IMR-90 (cell line): ENCODE data around the gene NR5A2. TPM values are rescaled to one million over a fixed set of nuclear protein-coding genes. Genes with fewer than 3 reads are reported as not detected.

Experiments
- ATAC-seq: fragments of 200-7000 bp; cut with Tn5 transposase; 2 replicates; pipeline ENCODE4 v1.9.1; 2020; ENCODE audit warnings: low read depth, mild to moderate bottlenecking, moderate library complexity
- BruUV-seq: library from RNA; stranded (reverse); fragments of 400-500 nt; replicated peaks from 2 replicates; lab custom pipeline; 2021; lab: Mats Ljungman, UMichigan
- CTCF ChIA-PET: fragments of 300-600 bp; formaldehyde crosslinking; extraction: SDS; loops from one replicate; lab custom pipeline; 2021; ENCODE audit warnings: antibody characterized with exemption; lab: Yijun Ruan, JAX
- POLR2A ChIA-PET: fragments of 300-600 bp; sonication (Branson Sonifier 250); formaldehyde crosslinking; loops from one replicate; lab custom pipeline; 2022; ENCODE audit warnings: antibody characterized with exemption; ENCODE audit not compliant: unreplicated experiment; lab: Charles Lee
- DNase-seq: peaks from one replicate; pipeline ENCODE4 v3.0.0; 2013
- H2AFZ ChIP-seq: replicated peaks from 2 replicates; pipeline ENCODE3; 2013; ENCODE audit warnings: low read length, mild to moderate bottlenecking; ENCODE audit not compliant: poor library complexity
- H2AK5ac ChIP-seq: 2 replicates; pipeline ENCODE4 v1.6.1; 2013; ENCODE audit warnings: low read depth, low read length, inconsistent platforms
- H2AK9ac ChIP-seq: replicated peaks from 2 replicates; pipeline ENCODE3; 2013; ENCODE audit warnings: mild to moderate bottlenecking, low read depth, low read length, moderate library complexity; ENCODE audit not compliant: poor library complexity
- H2BK120ac ChIP-seq: 2 replicates; pipeline ENCODE4 v1.6.1; 2013; ENCODE audit warnings: low read depth, low read length, inconsistent platforms
- H2BK15ac ChIP-seq: 3 replicates; pipeline ENCODE4 v1.6.1; 2013; ENCODE audit warnings: low read depth, low read length, inconsistent platforms
- H2BK20ac ChIP-seq: 2 replicates; pipeline ENCODE4 v1.6.1; 2013; ENCODE audit warnings: low read depth, mild to moderate bottlenecking, inconsistent platforms, low read length, moderate library complexity
- H2BK5ac ChIP-seq: 2 replicates; pipeline ENCODE4 v1.6.1; 2013; ENCODE audit warnings: mild to moderate bottlenecking, low read depth, low read length, inconsistent platforms; ENCODE audit not compliant: poor library complexity, severe bottlenecking
- H3K14ac ChIP-seq: replicated peaks from 2 replicates; pipeline ENCODE4 v1.6.1; 2013; ENCODE audit warnings: low read depth, low read length, inconsistent platforms
- H3K18ac ChIP-seq: 2 replicates; pipeline ENCODE4 v1.6.1; 2013; ENCODE audit warnings: low read depth, low read length, control low read depth
- H3K23ac ChIP-seq: 2 replicates; pipeline ENCODE4 v1.6.1; 2013; ENCODE audit warnings: low read depth, low read length, inconsistent platforms
- H3K27ac ChIP-seq: 2 replicates; pipeline ENCODE4 v1.5.1; 2013; ENCODE audit warnings: mild to moderate bottlenecking, control low read depth, low read length; ENCODE audit not compliant: insufficient read depth
- H3K27me3 ChIP-seq: 2 replicates; pipeline ENCODE4 v1.6.1; 2013; ENCODE audit warnings: low read length; ENCODE audit not compliant: control insufficient read depth, insufficient read depth
- H3K36me3 ChIP-seq: 2 replicates; pipeline ENCODE4 v1.6.1; 2013; ENCODE audit warnings: low read length, mixed read lengths; ENCODE audit not compliant: control insufficient read depth, insufficient read depth
- H3K4ac ChIP-seq: 2 replicates; pipeline ENCODE4 v1.6.1; 2013; ENCODE audit warnings: low read depth, low read length, inconsistent platforms
- H3K4me1 ChIP-seq: 2 replicates; pipeline ENCODE4 v1.6.1; 2013; ENCODE audit warnings: low read length, mixed read lengths; ENCODE audit not compliant: control insufficient read depth, insufficient read depth
- H3K4me2 ChIP-seq: 2 replicates; pipeline ENCODE4 v1.6.1; 2013; ENCODE audit warnings: low read depth, mild to moderate bottlenecking, control low read depth, low read length, moderate library complexity
- H3K4me3 ChIP-seq: 2 replicates; pipeline ENCODE4 v1.5.1; 2013; ENCODE audit warnings: low read depth, mild to moderate bottlenecking, control low read depth, low read length, moderate library complexity; ENCODE audit not compliant: insufficient read depth
- H3K56ac ChIP-seq: 2 replicates; pipeline ENCODE4 v1.6.1; 2013; ENCODE audit warnings: low read length, inconsistent platforms; ENCODE audit not compliant: insufficient read depth; ENCODE audit errors: extremely low read depth
- H3K79me1 ChIP-seq, 2 experiments: 2 replicates each; pipeline ENCODE4 v1.6.1; 2013; ENCODE audit warnings: low read length in 2 of 2, inconsistent platforms in 1 of 2, low read depth in 1 of 2
- H3K9ac ChIP-seq: 2 replicates; pipeline ENCODE4 v1.6.1; 2013; ENCODE audit warnings: low read depth, low read length, control low read depth
- H3K9me1 ChIP-seq: 2 replicates; pipeline ENCODE4 v1.6.1; 2013; ENCODE audit warnings: low read length, inconsistent platforms; ENCODE audit not compliant: insufficient read depth
- H3K9me3 ChIP-seq: 2 replicates; pipeline ENCODE4 v1.6.1; 2013; ENCODE audit warnings: low read length; ENCODE audit not compliant: control insufficient read depth, insufficient read depth
- H4K20me1 ChIP-seq: 2 replicates; pipeline ENCODE4 v1.6.1; 2013; ENCODE audit warnings: low read length, inconsistent platforms; ENCODE audit not compliant: insufficient read depth
- H4K5ac ChIP-seq: 2 replicates; pipeline ENCODE4 v1.6.1; 2013; ENCODE audit warnings: mild to moderate bottlenecking, low read depth, low read length, control low read depth
- H4K8ac ChIP-seq, 2 experiments: 2 replicates each; pipeline ENCODE4 v1.6.1; 2013; ENCODE audit warnings: low read depth in 2 of 2, low read length in 2 of 2, control low read depth in 1 of 2, inconsistent platforms in 1 of 2
- H4K91ac ChIP-seq: 2 replicates; pipeline ENCODE4 v1.6.1; 2013; ENCODE audit warnings: low read depth, low read length, inconsistent platforms; ENCODE audit not compliant: insufficient read depth
- BHLHE40 ChIP-seq: fragments of 150-350 bp; IDR thresholded peaks from 2 replicates; pipeline ENCODE4 v1.6.1; 2016; ENCODE audit warnings: mild to moderate bottlenecking, low read depth, low read length
- MAZ ChIP-seq: IDR thresholded peaks from 2 replicates; pipeline ENCODE4 v1.6.1; 2012; ENCODE audit warnings: low read depth, mild to moderate bottlenecking, low read length, improper control_type of control experiment, moderate library complexity, borderline replicate concordance
- MXI1 ChIP-seq: IDR thresholded peaks from 2 replicates; pipeline ENCODE4 v1.6.1; 2012; ENCODE audit warnings: low read depth, mild to moderate bottlenecking, low read length, moderate library complexity, borderline replicate concordance
- dilution Hi-C: fragments of 300-500 bp; cut with HindIII; formaldehyde crosslinking; loops from one replicate; pipeline ENCODE4 v1.14.3; 2018; ENCODE audit warnings: low sequenced_read_pairs; ENCODE audit not compliant: unreplicated experiment
- in situ Hi-C: fragments of 300-500 bp; cut with MboI; formaldehyde crosslinking; loops from 3 replicates; pipeline ENCODE4 v1.14.3; 2019; ENCODE audit warnings: low sequenced_read_pairs, inconsistent platforms, mixed read lengths
- intact Hi-C: fragments of 100-400 bp; cut with micrococcal nuclease; formaldehyde crosslinking; loops from 2 replicates; pipeline ENCODE4 v1.10.0; 2022
- polyA plus RNA-seq, 3 experiments: library from polyadenylated mRNA; depleted of rRNA; stranded (reverse); fragments of >200 nt; gene quantifications; 2 replicates each; pipeline ENCODE4 v1.2.3, GENCODE V29; 2012; ENCODE audit warnings: low replicate concordance in 1 of 3
- total RNA-seq: library from RNA; depleted of rRNA; stranded (reverse); fragments of >200 nt; gene quantifications from 2 replicates; pipeline ENCODE4 v1.2.3, GENCODE V29; 2012
- TF ChIP-seq, protein P1 (sequence below): conservative IDR thresholded peaks from 2 replicates; pipeline ENCODE4 v1.5.1; 2012; ENCODE audit warnings: mild to moderate bottlenecking, low read depth, low read length, improper control_type of control experiment

Gene NR5A2
- total and polyA plus RNA-seq, 2 of the 4 experiments (the other 2 are of a cell fraction): 0.03 to 0.18 TPM

DNA sequence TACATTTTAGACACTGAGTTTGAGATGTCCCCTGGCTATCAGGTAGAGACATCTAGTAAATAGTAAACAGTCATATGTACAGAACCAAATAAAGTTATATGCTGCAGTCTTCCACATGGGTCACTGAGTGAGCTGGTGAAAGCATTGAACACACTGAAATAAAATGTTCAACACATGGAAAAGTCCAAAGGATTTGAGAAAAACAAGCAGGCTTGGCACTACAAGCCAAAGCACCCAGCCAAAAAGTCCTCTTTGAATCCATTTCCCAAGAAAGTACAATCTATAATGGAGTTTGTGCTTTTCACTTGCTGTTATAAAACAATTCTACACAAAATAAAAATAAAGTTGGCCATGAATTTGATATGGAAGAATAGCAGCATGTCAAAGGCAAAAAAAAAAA lies 135.4 kb downstream of the NR5A2 start:
- CTCF ChIA-PET: interaction anchor here (0.6 to 1.5 kb wide), 2 partner anchors 9 to 1200 kb away, joined by 3 read pairs; no protein-coding TSS in a partner anchor
- Histone ChIP-seq H3K79me1 (no peaks in the 10 kb centered on the region), H3K9ac (no peak overlapping the region), H2BK120ac (no peak overlapping the region), H2AK5ac (no peak overlapping the region), H3K23ac (no peak overlapping the region), H4K5ac (no peak overlapping the region), H3K4me2 (no peak overlapping the region), H2AFZ (no peak overlapping the region), H2AK9ac (no peak overlapping the region), H3K27me3 (no peaks in the 10 kb centered on the region), H2BK20ac (no peak overlapping the region), H3K18ac (no peak overlapping the region), H4K20me1 (no peaks in the 10 kb centered on the region), H4K91ac (no peak overlapping the region), H3K27ac (no peak overlapping the region), H3K56ac (no peak overlapping the region), H2BK15ac (no peak overlapping the region), H3K4me1 (no peaks in the 10 kb centered on the region), H3K4ac (no peak overlapping the region), H4K8ac (no peak overlapping the region), H3K36me3 (no peaks in the 10 kb centered on the region), H3K14ac (no peak overlapping the region), H3K4me3 (no peak overlapping the region), H2BK5ac (no peak overlapping the region), H3K9me3 (no peaks in the 10 kb centered on the region), H3K9me1 (no peaks in the 10 kb centered on the region; the same call in none of the 2 replicates)
- TF ChIP-seq, protein P1, sequence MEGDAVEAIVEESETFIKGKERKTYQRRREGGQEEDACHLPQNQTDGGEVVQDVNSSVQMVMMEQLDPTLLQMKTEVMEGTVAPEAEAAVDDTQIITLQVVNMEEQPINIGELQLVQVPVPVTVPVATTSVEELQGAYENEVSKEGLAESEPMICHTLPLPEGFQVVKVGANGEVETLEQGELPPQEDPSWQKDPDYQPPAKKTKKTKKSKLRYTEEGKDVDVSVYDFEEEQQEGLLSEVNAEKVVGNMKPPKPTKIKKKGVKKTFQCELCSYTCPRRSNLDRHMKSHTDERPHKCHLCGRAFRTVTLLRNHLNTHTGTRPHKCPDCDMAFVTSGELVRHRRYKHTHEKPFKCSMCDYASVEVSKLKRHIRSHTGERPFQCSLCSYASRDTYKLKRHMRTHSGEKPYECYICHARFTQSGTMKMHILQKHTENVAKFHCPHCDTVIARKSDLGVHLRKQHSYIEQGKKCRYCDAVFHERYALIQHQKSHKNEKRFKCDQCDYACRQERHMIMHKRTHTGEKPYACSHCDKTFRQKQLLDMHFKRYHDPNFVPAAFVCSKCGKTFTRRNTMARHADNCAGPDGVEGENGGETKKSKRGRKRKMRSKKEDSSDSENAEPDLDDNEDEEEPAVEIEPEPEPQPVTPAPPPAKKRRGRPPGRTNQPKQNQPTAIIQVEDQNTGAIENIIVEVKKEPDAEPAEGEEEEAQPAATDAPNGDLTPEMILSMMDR: no peak
- no peak for TF ChIP-seq MXI1
- TF ChIP-seq BHLHE40: no peak
- TF ChIP-seq MAZ: no peak
- intact Hi-C loops (no loop called here), in situ Hi-C loops (no loop called here), dilution Hi-C loops (no loop called here)
- no peak for DNase-seq
- POLR2A ChIA-PET: interaction anchor here (0.6 kb wide), 1 partner anchor 29 kb away, joined by 7 read pairs; no protein-coding TSS in a partner anchor
- no peak for ATAC-seq
- no TSS peak for BruUV-seq
